ENCODE measurements around the gene PLPPR3.
"Not testable (repeated sequence)": the region's sequence is repeated elsewhere in the genome, so short reads cannot be mapped to it uniquely, and the experiment has no call there.

Gene PLPPR3

DNA sequence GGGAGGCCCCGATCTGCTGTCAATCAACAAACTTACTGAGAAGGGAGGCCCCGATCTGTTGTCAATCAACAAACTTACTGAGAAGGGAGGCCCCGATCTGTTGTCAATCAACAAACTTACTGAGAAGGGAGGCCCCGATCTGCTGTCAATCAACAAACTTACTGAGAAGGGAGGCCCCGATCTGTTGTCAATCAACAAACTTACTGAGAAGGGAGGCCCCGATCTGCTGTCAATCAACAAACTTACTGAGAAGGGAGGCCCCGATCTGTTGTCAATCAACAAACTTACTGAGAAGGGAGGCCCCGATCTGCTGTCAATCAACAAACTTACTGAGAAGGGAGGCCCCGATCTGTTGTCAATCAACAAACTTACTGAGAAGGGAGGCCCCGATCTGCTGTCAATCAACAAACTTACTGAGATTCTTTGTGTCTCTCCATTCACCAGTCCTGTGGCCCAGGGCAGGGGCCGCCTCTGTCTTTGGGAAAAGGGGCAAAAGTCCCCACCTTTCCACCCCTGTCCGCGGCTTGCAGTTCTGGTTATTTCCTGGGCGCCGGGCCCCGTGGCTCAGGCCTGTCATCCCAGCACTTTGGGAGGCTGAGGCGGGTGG, 32.0 kb upstream of the PLPPR3 start:
- FAIRE-seq: not testable (repeated sequence)

DNA sequence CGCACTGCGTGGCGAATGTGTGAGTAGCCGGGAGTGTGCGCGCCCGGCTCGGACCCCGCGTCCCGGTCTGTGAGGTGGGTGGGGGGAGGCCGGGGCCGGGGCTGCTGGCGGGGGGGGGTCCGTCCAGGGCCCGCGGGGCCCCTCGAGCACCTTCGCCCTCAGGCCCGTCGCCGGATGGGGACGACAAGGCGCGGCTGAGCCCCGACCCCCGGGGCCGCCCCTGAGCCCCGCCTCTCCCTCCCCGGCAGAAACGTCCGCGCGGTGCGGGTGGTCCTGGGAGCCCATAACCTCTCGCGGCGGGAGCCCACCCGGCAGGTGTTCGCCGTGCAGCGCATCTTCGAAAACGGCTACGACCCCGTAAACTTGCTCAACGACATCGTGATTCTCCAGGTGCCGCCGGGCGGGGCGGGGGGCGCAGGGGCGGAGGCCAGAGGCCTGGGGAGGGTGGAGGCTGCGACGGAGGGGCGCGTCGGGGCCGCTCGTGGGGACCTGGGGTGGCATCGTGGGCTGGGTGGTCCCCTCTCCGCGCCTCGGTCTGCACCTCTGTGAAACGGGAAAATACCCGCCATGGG, 31.3 kb upstream of the PLPPR3 start:
- FAIRE-seq: no peak

DNA sequence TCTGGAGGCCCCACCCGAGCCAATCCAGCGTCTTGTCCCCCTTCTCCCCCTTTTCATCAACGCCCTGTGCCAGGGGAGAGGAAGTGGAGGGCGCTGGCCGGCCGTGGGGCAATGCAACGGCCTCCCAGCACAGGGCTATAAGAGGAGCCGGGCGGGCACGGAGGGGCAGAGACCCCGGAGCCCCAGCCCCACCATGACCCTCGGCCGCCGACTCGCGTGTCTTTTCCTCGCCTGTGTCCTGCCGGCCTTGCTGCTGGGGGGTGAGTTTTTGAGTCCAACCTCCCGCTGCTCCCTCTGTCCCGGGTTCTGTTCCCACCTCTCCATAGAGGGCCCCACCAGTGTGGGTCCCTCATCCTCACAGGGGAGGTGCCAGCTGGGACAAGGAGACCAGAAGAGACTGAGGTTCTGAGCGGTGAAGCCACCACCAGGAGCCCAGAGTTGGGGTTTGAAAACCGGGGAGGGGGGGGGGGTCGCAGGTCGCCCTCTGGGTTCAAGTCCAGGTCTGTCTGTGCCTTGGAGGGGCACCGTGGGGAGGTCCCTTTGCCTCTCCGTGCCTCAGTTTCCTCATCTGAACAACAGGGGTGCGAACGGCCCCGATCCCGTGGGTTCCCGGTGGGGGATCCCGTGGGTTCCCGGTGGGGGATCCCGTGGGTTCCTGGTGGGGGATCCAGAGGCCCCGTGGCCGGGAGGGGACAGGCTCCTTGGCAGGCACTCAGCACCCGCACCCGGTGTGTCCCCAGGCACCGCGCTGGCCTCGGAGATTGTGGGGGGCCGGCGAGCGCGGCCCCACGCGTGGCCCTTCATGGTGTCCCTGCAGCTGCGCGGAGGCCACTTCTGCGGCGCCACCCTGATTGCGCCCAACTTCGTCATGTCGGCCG, 30.6 kb upstream of the PLPPR3 start, which contains the start of gene ELANE:
ELANE (plus strand) TSS at position 168 of the 878 bp plus-strand sequence; CDS start at position 194, 26 bp downstream.
- FAIRE-seq: no peak

DNA sequence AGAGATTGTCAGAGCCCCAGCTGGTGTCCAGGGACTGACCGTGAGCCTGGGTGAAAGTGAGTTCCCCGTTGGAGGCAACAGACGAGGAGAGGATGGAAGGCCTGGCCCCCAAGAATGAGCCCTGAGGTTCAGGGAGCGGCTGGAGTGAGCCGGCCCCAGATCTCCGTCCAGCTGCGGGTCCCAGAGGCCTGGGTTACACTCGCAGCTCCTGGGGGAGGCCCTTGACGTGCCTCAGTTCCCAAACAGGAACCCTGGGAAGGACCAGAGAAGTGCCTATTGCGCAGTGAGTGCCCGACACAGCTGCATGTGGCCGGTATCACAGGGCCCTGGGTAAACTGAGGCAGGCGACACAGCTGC, 29.2 kb upstream of the PLPPR3 start:
- FAIRE-seq: no peak

DNA sequence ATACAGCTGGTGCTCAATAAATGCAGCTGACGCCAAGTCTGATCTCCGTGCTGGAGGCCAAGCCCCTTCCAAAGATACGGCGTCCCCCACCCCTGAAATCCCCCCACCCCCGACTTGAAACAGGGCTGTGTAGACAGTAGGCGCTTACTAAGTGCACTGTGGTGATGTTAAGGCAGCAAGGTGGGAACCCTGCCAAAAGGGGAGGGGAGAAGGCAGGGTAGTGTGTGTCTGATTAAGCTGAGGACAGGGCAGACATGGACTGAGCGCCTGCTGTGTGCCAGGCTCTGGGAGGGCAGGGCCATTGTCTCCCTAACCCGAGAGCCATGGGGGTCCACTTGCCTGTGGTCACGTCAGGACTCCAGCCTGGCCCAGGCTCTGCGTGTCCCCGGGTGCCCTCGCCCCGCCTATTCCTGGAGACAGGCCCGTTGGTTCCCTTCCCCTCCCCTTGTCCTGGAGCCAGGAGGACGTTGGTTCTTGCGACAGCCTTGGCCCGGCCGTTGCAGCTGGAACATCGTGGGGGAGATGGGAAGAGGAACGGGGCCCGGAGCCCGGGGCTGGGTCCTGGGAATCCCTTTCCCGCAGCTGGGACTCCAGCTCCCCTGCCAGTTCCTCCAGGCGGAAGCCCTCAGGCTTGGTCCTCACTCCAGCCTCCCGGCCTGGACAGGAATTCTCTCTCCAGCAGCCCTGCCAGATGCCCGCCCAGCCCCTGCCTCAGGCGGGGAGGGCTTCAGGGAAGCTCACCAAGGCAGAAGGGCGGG, 28.6 kb upstream of the PLPPR3 start:
- no peak for FAIRE-seq

DNA sequence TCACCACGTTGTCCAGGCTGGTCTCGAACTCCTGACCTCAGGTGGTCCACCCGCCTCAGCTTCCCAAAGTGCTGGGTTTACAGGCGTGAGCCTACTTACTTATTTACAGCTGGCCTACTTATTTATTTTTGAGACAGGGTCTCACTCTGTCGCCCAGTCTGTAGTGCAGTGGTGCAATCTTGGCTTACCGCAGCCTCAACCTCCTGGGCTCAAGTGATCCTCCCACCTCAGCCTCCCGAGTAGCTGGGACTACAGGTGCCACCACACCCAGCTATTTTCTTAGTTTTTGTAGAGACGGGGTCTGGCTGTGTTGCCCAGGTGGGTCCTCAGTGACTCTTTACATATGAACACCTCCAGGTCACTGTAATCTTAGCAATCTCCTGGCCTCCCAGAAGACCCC, 27.4 kb upstream of the PLPPR3 start:
- FAIRE-seq: not testable (repeated sequence)

DNA sequence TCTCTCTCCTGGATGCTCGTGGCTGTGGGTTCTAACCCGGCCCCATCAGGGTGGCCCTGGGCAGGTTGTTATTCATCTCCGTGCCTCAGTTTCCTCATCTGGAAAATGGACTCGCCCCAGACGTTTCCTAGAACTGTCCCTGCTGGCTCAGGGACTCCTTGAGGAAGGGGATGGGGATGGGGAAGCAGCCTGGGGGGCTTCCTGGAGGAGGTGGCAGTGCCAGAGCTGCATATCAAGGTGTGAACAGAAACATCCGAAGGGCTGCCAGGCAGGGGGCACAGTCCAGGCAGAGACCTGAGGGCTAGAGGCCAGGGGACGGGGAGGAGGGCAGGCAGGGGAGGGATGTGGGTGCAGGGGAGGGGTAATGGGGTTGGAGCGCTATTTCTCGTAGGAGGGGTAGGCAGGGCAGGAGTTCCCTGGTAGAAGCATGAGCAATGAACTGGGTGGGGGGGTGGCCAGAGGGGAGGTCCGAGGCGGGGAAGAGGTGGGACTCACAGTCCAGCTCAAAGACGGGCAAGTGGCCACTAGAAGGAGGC, 26.7 kb upstream of the PLPPR3 start:
- no peak for FAIRE-seq

DNA sequence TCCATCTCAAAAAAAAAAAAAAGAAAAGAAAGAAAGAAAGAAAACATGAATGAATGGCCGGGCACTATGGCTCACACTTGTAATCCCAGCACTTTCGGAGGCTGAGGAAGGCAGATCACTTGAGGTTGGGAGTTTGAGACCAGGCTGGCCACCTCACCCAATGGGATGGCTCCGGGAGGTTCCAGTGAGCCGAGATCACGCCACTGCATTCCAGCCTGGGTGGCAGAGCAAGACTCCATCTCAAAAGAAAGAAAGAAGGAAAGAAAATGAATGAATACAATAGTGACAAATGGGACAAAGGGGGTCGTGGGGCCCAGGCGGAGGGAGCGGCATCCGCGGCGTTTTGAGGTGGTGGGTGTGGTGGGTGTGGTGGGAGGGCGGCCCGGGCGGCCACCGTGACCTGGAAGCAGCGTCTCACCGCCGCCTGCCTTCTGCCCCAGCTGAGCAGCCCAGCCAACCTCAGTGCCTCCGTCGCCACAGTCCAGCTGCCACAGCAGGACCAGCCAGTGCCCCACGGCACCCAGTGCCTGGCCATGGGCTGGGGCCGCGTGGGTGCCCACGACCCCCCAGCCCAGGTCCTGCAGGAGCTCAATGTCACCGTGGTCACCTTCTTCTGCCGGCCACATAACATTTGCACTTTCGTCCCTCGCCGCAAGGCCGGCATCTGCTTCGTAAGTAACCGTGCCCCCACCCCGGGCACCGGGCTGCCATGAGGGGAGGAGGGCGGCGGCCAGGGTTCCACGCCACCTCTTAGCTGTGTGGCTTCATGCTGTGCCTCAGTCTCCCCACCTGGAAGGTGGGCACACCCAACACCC, 24.2 kb upstream of the PLPPR3 start:
- FAIRE-seq: no peak

DNA sequence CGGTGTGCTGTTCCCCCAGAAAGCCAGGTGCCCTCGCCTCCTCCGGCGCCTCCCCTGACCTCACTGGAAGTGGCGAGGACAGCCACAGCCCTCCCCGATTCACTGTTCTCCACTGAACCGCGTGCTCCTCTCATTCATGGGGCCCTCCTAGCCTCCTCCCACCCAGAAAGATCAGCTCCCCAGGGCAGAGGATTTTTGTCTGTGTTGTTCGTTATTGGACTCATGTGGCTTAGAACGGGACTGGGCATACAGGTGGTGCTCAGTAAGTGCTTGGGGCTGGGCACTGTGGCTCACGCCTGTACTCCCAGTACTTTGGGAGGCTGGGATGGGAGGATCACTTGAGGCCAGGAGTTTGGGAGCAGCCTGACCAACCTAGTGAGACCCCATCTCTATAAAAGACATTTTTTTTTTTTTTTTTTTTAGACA, 22.8 kb upstream of the PLPPR3 start:
- FAIRE-seq: no peak

DNA sequence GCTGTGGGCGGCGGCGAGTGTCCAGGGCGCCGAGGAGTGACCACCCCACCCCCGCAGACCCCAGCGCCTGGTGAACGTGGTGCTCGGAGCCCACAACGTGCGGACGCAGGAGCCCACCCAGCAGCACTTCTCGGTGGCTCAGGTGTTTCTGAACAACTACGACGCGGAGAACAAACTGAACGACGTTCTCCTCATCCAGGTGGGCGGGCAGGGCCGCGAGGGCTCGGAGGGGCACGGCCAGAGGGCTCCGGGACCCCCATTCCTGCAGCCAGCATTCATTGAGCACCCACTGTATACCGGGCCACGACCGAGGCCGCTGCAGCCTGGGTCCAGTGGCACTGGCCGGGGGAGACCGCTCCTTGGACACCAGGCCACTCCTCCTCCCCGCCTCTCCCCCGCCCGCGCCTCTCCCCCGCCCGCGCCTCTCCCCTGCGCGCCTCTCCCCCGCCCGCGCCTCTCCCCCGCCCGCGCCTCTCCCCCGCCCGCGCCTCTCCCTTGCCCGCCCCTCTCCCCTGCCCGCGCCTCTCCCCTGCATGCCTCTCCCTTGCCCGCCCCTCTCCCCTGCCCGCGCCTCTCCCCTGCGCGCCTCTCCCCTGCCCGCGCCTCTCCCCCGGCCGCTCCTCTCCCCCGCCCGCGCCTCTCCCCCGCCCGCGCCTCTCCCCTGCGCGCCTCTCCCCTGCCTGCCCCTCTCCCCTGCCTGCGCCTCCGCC, 22.2 kb upstream of the PLPPR3 start:
- FAIRE-seq: no peak

DNA sequence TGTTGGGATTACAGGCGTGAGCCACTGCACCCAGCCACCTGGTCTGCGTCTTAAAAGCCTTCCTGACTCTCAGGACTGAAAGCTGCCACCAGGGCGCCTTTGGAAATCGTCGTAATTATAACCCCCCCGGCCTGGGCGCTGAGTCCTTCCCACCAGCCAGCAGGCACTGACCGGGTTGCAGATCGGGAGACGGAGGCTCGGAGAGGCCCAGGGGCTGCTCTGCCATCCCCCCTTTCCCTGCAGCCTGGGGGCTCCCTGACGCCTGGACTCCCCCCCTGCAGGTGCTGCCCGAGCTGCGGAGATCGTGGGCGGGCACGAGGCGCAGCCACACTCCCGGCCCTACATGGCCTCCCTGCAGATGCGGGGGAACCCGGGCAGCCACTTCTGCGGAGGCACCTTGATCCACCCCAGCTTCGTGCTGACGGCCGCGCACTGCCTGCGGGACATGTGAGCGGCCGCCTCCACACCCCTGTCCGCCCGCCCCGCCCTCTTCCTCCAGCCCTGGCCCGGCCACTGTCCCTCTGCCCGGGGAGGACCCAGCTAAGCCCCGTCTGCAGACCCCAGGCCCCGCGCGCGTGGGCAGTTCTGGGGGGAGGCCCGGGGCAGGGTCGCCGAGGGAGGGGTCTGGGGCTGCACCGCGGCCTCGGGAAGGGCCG, 21.6 kb upstream of the PLPPR3 start:
- FAIRE-seq: no peak

DNA sequence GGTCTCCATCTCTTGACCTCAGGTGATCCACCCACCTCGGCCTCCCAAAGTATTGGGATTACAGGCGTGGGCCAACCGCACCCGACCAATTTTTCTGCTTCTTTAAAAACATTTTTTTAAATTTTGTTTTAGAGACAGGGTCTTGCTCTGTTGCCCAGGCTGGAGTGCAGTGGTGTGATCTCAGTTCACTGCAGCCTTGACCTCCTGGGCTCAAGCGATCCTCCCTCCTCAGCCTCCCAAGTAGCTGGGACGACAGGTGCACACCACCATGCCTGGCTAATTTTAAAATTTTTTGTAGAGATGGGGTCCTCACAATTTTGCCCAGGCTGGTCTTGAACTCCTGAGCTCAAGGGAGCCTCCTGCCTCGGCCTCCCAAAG, 21.0 kb upstream of the PLPPR3 start:
- not testable (repeated sequence) for FAIRE-seq

DNA sequence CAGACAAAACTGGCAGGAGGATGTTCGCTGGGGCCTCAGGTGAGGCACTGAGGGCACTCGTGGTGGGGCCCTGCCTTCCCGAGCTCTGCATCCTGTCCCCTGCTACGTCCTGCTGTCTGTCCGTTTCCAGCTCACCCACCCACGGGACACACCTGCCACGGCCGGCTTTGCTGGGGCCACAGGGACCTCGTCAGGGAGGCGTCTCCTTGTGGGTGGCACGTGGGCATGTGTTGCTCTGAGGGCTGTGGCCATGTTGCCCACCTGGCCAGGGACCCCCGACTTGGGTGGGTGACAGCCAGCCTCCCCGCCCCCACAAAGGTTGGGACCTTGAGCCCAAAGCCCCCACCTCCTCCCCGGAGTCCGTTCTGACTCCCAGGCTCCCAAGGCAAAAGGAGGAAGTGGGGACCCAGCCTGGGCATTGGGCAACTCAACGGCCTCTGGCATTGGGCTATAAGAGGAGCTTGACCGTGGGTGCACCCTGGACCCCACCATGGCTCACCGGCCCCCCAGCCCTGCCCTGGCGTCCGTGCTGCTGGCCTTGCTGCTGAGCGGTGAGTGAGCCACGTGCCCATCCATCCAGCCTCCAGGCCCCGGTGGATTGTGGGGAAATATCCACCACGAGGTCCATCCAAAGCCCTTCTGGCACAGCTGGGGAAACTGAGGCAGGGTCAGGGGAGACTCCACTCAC, 18.9 kb upstream of the PLPPR3 start, which contains the start of gene PRTN3:
PRTN3 (plus strand) TSS at position 481 of the 688 bp plus-strand sequence; CDS start at position 491, 10 bp downstream.
- FAIRE-seq: no peak

DNA sequence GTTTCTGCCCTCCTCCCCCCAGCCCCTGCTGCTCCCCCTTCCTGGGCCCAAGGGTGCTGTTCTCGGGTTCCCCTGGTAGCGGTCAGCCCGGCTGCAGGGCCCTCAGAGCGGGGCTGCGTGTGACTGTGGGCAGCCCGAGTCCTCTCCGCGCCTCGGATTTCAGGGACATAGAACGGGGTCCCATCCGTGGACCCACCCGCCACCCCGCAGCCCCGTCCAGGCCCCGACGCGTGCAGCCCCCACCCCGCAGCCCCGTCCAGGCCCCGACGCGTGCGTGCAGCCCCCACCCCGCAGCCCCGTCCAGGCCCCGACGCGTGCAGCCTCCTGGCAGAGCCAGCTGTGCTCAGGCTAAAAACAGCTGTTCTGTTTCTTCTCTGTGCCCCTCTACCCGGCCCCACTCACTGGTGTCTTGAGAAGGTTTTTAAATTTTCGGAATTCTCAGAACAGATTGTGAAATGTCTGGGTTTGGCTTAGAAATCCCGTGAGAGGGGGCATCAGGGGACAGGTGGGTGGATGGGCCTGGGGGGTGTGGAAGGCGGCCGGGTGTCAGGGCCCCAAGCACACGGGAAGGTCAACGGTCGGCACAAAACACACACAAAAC, 13.6 kb upstream of the PLPPR3 start:
- FAIRE-seq: no peak

DNA sequence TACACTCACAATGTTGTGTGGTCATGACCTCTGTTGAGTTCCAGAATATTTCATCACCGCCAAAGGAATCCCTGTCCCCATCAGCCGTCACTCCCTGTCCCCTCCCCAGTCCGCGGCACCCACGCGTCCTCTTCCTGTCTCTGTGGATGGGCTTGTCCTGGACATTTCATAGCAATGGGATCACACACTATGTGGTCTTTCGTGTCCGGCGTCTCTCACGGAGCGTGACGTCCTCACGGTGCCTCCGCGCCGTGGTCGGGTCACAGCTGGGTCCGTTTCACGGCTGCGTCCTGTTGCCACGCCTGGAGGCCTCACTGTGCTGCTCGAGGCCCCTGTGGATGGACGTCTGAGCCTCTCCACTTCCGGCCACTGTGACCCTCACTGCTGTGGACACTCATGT, 12.5 kb upstream of the PLPPR3 start:
- no peak for FAIRE-seq

DNA sequence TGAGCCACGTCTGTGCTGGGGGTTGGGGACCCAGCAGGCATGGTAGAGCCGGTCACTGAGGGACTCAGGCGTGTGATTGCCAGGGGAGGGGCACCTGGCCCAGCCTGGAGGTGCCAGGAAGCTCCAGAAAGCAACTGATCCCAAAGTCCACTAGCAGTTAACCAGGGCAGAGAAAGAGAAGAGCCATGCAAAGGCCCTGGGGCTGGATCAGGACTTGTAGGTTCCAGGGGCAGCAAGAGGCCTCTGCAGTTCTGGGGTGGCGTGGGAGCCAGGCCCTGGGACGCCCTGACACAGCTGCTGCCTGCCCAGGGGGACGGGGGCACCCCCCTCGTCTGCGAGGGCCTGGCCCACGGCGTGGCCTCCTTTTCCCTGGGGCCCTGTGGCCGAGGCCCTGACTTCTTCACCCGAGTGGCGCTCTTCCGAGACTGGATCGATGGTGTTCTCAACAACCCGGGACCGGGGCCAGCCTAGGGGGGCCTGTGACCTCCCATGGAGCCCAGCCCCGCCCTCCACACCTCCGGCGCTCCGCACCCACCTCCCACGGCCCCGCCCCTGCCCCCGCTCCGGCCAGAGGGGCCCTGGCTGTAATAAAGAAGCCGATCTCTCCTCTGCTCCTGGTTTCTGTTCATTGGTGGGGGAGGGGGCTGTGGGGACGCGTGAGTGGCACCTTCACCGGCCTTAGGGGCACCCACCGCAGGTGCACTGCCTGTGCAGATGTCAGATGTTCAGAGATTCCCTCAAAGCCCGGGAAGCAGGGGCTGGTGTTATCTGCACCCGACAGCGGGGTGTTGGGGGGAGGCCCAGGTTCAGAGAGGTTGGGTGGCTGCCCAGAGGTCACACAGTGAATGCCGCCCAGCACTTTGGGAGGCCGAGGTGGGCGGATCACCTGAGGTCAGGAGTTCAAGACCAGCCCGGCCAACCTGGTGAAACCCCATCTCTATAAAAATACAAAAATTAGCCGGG, 9.9 kb upstream of the PLPPR3 start:
- no peak for FAIRE-seq

DNA sequence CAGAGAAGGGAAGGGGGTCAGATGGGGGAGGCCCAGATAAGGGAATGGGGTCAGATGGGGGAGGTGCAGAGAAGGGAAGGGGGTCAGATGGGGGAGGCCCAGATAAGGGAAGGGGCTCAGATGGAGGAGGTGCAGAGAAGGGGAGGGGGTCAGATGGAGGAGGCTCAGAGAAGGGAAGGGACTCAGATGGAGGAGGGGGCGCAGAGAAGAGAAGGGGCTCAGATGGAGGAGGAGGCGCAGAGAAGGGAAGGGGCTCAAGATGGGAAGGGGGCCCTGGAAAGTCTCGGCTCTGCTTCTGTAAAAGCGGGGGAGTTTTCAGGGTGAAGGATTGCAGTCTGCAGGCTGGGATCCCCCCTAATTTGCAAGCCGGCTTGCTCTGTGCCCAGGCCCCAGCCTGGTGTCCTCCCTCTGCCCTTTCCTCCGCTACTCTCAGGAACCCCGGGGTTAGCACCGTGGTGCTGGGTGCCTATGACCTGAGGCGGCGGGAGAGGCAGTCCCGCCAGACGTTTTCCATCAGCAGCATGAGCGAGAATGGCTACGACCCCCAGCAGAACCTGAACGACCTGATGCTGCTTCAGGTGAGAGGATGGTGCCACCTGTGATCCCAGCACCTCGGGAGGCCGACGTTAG, 7.5 kb upstream of the PLPPR3 start:
- FAIRE-seq: no peak
